ENCODE results near the gene TOM1L1.

- TF ChIP-seq YY1 (IDR thresholded peaks at IDR 0.05; ENCODE audit: low read depth, low read length), result no peak
- TF ChIP-seq POLR2AphosphoS5 (IDR thresholded peaks at IDR 0.05; ENCODE audit: low read depth, low read length), result no peak
- TF ChIP-seq EZH2 (IDR thresholded peaks at IDR 0.05; ENCODE audit: low read depth, low read length, severe bottlenecking), result no peak
- TF ChIP-seq CTCF (IDR thresholded peaks at IDR 0.05; ENCODE audit: control extremely low read depth in 1 of 3, insufficient read depth in 1 of 3, low read depth in 1 of 3, low read length in 3 of 3), result no peak
- TF ChIP-seq MAX (IDR thresholded peaks at IDR 0.05), result no peak
- TF ChIP-seq CHD1 (IDR thresholded peaks at IDR 0.05; ENCODE audit: low read depth, low read length), result no peak
- no peak for TF ChIP-seq CHD2 (IDR thresholded peaks at IDR 0.05; ENCODE audit: low read length)
- no peak for TF ChIP-seq BCL11A (IDR thresholded peaks at IDR 0.05; ENCODE audit: low read depth in 2 of 2, low read length in 2 of 2)
- no peak for TF ChIP-seq TCF12 (IDR thresholded peaks at IDR 0.05; ENCODE audit: low read depth, low read length)
- no peak for TF ChIP-seq KDM4A (IDR thresholded peaks at IDR 0.05; ENCODE audit: low read depth, low read length, severe bottlenecking)
- TF ChIP-seq TEAD4 (IDR thresholded peaks at IDR 0.05; ENCODE audit: low read depth, low read length), result no peak
- TF ChIP-seq CEBPB (IDR thresholded peaks at IDR 0.05; ENCODE audit: low read depth, low read length), result no peak
- no peak for TF ChIP-seq USF2 (IDR thresholded peaks at IDR 0.05; ENCODE audit: low read length)
- no peak for TF ChIP-seq EP300 (IDR thresholded peaks at IDR 0.05; ENCODE audit: borderline replicate concordance in 1 of 2, low read depth in 2 of 2, low read length in 2 of 2)
Observed at GRCh38 chr17:54888981-54889380, 11.7 kb upstream of the TOM1L1 start.
